Breast epithelium (tissue), 4 donors: Measurements from ENCODE around the gene PROZ. TPM values are rescaled to one million over a fixed set of nuclear protein-coding genes. Genes with fewer than 3 reads are reported as not detected.

Experiments used
- DNase-seq, 2 donors: peaks; one replicate each; pipeline ENCODE4 v3.0.0-alpha.2; 2019; ENCODE audit warnings: low spot score in 2 of 2
- H3K27ac ChIP-seq, 2 donors: fragments of 200-600 bp; sonication (generic) in 1 of 2; one replicate each; pipeline ENCODE4 v1.5.1; 2016 to 2019; ENCODE audit warnings: mild to moderate bottlenecking in 1 of 2
- H3K27me3 ChIP-seq, 2 donors: fragments of 200-600 bp; sonication (generic) in 1 of 2; one replicate each; pipeline versions ENCODE4 v1.5.1 to v1.6.0; 2017 to 2019; ENCODE audit warnings: control low read depth in 1 of 2, mild to moderate bottlenecking in 1 of 2
- H3K36me3 ChIP-seq: fragments of 200-600 bp; one replicate; pipeline ENCODE4 v1.5.1; 2019
- H3K4me1 ChIP-seq, 2 donors: fragments of 200-600 bp; sonication (generic); one replicate each; pipeline ENCODE4 v1.5.1; 2016 to 2019; ENCODE audit warnings: control low read depth in 1 of 2
- H3K4me3 ChIP-seq, 3 donors: fragments of 200-600 bp; sonication (generic); 1 replicate in 2 of 3; 2 replicates in 1 of 3; pipeline ENCODE4 v1.5.1; 2016 to 2019; ENCODE audit warnings: mild to moderate bottlenecking in 3 of 3, moderate library complexity in 2 of 3
- H3K9me3 ChIP-seq, 2 donors: fragments of 200-600 bp; sonication (generic) in 1 of 2; one replicate each; pipeline ENCODE4 v1.5.1; 2016 to 2019; ENCODE audit warnings: control low read depth in 1 of 2
- POLR2A ChIP-seq: fragments of 450-650 bp; IDR thresholded peaks from one replicate; pipeline ENCODE4 v1.6.1; 2016; ENCODE audit warnings: antibody characterized with exemption, mild to moderate bottlenecking, moderate library complexity
- POLR2AphosphoS5 ChIP-seq, 3 donors: sonication (generic); formaldehyde crosslinking; IDR thresholded peaks; one replicate each; pipeline ENCODE4 v1.6.1; 2017; ENCODE audit warnings: antibody characterized with exemption in 3 of 3
- intact Hi-C: fragments of 100-400 bp; cut with DNase I; formaldehyde crosslinking; loops from one replicate; pipeline ENCODE4 v1.15.1; 2023; ENCODE audit warnings: low total_unique reads
- total RNA-seq, 3 donors: library from RNA; depleted of rRNA; stranded (reverse); fragments of >200 nt; gene quantifications; one replicate each; pipeline ENCODE4 v1.1.0, GENCODE V29; 2016
- TF ChIP-seq, protein P1 (sequence below), 3 donors: fragments of 450-650 bp; IDR thresholded peaks; one replicate each; pipeline ENCODE4 v1.5.1; 2016 to 2017; ENCODE audit warnings: antibody characterized with exemption in 3 of 3, mild to moderate bottlenecking in 3 of 3, moderate library complexity in 3 of 3

Gene PROZ
- total RNA-seq, 3 donors from 2014 or later, result not detected

DNA sequence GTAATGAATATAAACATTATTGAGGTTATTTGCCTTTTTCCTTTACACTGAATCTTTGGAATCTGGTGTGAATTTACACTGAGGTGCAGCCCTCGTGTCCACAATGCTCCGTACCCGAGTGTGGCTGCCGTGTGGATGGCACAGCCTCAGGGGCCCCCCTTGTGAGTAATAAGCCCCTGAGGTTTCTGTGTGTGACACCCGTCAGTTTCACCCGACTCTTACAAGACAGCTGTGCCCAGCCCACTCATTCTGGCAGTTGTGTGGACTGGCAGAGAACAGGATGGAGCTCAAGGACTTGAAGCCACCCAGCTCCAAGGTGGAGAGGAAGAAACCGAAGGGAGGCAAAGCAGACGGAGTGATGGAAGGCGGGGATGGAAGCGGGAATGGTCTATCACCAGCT lies 7.8 kb downstream of the PROZ start:
- no peak overlapping the region for H3K27ac ChIP-seq
- no peaks in the 10 kb centered on the region for H3K36me3 ChIP-seq
- no peak overlapping the region for H3K4me3 ChIP-seq
- DNase-seq, result no peak
- H3K9me3 ChIP-seq, result no peaks in the 10 kb centered on the region
- H3K4me1 ChIP-seq, result no peaks in the 10 kb centered on the region
- TF ChIP-seq, protein P1, sequence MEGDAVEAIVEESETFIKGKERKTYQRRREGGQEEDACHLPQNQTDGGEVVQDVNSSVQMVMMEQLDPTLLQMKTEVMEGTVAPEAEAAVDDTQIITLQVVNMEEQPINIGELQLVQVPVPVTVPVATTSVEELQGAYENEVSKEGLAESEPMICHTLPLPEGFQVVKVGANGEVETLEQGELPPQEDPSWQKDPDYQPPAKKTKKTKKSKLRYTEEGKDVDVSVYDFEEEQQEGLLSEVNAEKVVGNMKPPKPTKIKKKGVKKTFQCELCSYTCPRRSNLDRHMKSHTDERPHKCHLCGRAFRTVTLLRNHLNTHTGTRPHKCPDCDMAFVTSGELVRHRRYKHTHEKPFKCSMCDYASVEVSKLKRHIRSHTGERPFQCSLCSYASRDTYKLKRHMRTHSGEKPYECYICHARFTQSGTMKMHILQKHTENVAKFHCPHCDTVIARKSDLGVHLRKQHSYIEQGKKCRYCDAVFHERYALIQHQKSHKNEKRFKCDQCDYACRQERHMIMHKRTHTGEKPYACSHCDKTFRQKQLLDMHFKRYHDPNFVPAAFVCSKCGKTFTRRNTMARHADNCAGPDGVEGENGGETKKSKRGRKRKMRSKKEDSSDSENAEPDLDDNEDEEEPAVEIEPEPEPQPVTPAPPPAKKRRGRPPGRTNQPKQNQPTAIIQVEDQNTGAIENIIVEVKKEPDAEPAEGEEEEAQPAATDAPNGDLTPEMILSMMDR (IDR thresholded peaks at IDR 0.05), result no peak
- TF ChIP-seq POLR2AphosphoS5 (IDR thresholded peaks at IDR 0.05), result no peak
- TF ChIP-seq POLR2A, result no peak
- peaks cover 0 to 12% of the 10 kb centered on the region in 2 donors for H3K27me3 ChIP-seq
- intact Hi-C loops, result no loop called here

DNA sequence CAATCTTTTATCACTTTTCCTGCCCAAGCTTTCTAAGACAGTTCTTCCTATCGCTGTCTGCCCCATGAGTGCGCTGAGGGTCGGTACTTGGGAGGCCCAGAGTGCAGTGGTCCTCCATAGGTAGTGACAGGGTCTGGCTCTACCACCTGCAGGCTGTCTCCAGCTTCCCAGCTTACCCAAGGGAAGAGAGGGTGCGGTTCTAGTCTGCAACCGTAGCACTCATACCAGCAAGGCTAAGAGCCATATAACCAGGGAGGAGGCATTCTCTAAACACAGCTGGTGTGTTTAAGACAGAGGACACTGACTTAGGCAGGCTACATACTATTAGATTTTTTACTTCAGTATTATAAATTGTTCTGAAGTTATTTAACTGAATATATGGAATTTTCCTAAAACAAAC lies 8.2 kb downstream of the PROZ start:
- no peak overlapping the region for H3K4me3 ChIP-seq
- peaks cover 0 to 9% of the 10 kb centered on the region in 2 donors for H3K27me3 ChIP-seq
- DNase-seq, result no peak
- intact Hi-C loops, result no loop called here
- H3K9me3 ChIP-seq, result no peaks in the 10 kb centered on the region
- no peaks in the 10 kb centered on the region for H3K4me1 ChIP-seq
- H3K27ac ChIP-seq, result no peak overlapping the region
- TF ChIP-seq, protein P1 (IDR thresholded peaks at IDR 0.05), result no peak
- no peak for TF ChIP-seq POLR2A
- H3K36me3 ChIP-seq, result no peaks in the 10 kb centered on the region

DNA sequence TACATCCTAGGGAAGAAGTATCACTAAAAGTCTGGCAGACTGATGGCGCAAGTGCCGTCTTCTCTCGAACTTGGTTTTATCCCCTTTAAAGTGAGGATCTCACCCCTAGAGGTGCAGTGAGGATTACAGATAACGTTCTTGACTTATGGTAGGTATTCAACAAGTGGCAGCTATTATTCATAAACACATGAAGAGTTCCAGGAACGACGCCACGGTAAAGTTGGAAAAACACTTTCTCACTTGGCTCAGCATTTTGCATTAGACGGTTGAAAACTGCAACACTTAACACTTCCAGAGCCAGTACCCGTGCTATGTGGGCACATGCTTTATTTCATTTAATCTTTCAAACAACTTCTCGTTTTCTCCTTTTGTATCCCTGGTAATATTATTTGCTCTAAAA lies 8.7 kb downstream of the PROZ start:
- H3K27ac ChIP-seq, result no peak overlapping the region
- no peak for TF ChIP-seq POLR2AphosphoS5 (IDR thresholded peaks at IDR 0.05)
- TF ChIP-seq POLR2A, result no peak
- TF ChIP-seq, protein P1 (IDR thresholded peaks at IDR 0.05), result no peak
- H3K9me3 ChIP-seq, result no peaks in the 10 kb centered on the region
- DNase-seq, result no peak
- intact Hi-C loops, result no loop called here
- no peaks in the 10 kb centered on the region for H3K4me1 ChIP-seq
- H3K4me3 ChIP-seq, result no peak overlapping the region
- peaks cover 0 to 9% of the 10 kb centered on the region in 2 donors for H3K27me3 ChIP-seq
- no peaks in the 10 kb centered on the region for H3K36me3 ChIP-seq

DNA sequence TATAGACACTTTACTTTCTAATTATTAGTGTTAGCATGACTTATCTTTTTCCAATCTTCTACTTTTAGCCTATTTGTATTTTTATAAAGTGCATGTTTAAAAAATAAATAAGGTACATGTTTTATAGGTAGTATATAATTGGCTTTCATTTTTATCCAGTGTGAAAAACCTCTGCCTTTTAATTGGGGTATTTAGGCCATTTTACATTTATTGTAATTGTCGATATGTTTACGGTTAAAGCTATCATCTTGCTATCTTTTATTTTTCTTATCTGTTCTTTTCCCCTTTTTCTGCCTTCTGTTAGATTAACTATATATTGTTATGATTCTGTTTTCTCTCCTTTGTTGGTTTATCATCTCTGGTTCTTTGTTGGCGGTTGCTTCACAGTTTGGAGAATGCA lies 9.1 kb downstream of the PROZ start:
- H3K36me3 ChIP-seq, result no peaks in the 10 kb centered on the region
- no peaks in the 10 kb centered on the region for H3K9me3 ChIP-seq
- intact Hi-C loops, result no loop called here
- H3K27ac ChIP-seq, result no peak overlapping the region
- DNase-seq, result no peak
- TF ChIP-seq, protein P1 (IDR thresholded peaks at IDR 0.05), result no peak
- no peak overlapping the region for H3K4me3 ChIP-seq
- H3K27me3 ChIP-seq, result peaks cover 0 to 9% of the 10 kb centered on the region in 2 donors
- no peaks in the 10 kb centered on the region for H3K4me1 ChIP-seq

DNA sequence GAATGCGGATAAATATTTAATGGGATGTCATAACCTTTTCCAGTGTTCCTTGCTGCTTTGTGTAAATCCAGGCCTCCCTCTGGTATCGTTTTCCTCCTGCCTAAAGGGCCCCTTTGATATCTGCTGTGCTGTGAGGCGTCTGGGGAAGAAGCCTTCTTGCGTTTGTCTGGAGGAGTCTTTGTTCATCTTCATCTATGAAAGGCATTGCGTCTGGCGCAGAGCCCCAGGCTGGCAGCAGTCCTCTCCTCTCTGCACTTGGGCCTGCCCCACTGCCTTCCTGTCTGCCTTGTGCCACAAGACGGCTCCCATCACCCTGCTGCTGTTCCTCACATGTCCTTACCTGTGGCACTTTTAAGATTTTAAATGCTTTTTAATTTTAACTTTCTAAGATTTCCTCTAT lies 9.8 kb downstream of the PROZ start:
- no peaks in the 10 kb centered on the region for H3K4me1 ChIP-seq
- no peak overlapping the region for H3K27ac ChIP-seq
- intact Hi-C loops, result no loop called here
- no peak overlapping the region for H3K4me3 ChIP-seq
- TF ChIP-seq, protein P1 (IDR thresholded peaks at IDR 0.05), result no peak
- TF ChIP-seq POLR2AphosphoS5 (IDR thresholded peaks at IDR 0.05) (no peak), POLR2A (no peak)
- H3K9me3 ChIP-seq, result no peaks in the 10 kb centered on the region
- peaks cover 0 to 4% of the 10 kb centered on the region in 2 donors for H3K27me3 ChIP-seq
- no peaks in the 10 kb centered on the region for H3K36me3 ChIP-seq
- no peak for DNase-seq
